HepG2 (cell line): Measurements from ENCODE around the gene SMC1A. TPM values are rescaled to one million over a fixed set of nuclear protein-coding genes. Genes with fewer than 3 reads are reported as not detected.

ENCODE experiments used
- ATAC-seq: fragments of 200-7000 bp; cut with Tn5 transposase; 3 replicates; pipeline ENCODE4 v1.9.1; 2020; ENCODE audit warnings: mild to moderate bottlenecking, moderate library complexity
- BruUV-seq: library from RNA; stranded (reverse); fragments of 400-500 nt; replicated peaks from 2 replicates; lab custom pipeline; 2021; lab: Mats Ljungman, UMichigan
- CTCF ChIA-PET: fragments of 300-600 bp; formaldehyde crosslinking; extraction: SDS; loops from one replicate; lab custom pipeline; 2021; ENCODE audit warnings: low total read pairs, inconsistent platforms, low intra/inter-chr PET ratio; lab: Yijun Ruan, JAX
- POLR2A ChIA-PET: fragments of 350-600 bp; sonication (Branson Sonifier 250); formaldehyde crosslinking; loops from one replicate; lab custom pipeline; 2020; ENCODE audit warnings: antibody characterized with exemption, inconsistent platforms; lab: Yijun Ruan, JAX
- DNase-seq: peaks from one replicate; pipeline ENCODE4 v3.0.0-alpha.2; 2015; ENCODE audit warnings: low spot score
- FAIRE-seq: peaks from 3 replicates; lab custom pipeline; 2011; peaks lifted over from hg19 to GRCh38; lab: Jason Lieb, UNC
- H2AFZ ChIP-seq: one replicate; pipeline ENCODE4 v1.6.1; 2011; ENCODE audit warnings: low read length, inconsistent platforms
- H3K27ac ChIP-seq: fragments of 300-600 bp; 3 replicates; pipeline ENCODE4 v1.8.0; 2011; ENCODE audit warnings: mixed run types, mild to moderate bottlenecking, mixed read lengths, low read length, inconsistent platforms; ENCODE audit not compliant: insufficient read depth; ENCODE audit errors: extremely low read length
- H3K27me3 ChIP-seq, 2 experiments: fragments of 200-600 bp in 1 of 2; 2 replicates in 1 of 2; 3 replicates in 1 of 2; pipeline versions ENCODE4 v1.6.0 to v1.8.0; 2011; ENCODE audit warnings: low read length in 2 of 2, mild to moderate bottlenecking in 2 of 2, moderate library complexity in 2 of 2, inconsistent platforms in 1 of 2; ENCODE audit not compliant: insufficient read depth in 2 of 2, control insufficient read depth in 1 of 2
- H3K36me3 ChIP-seq, 2 experiments: fragments of 200-600 bp in 1 of 2; replicated peaks in 1 of 2; 2 replicates in 1 of 2; 3 replicates in 1 of 2; pipeline versions ENCODE4 v1.5.1 to v1.8.0; 2011; ENCODE audit warnings: low read length in 2 of 2, inconsistent platforms in 1 of 2; ENCODE audit not compliant: insufficient read depth in 2 of 2, control insufficient read depth in 1 of 2
- H3K4me1 ChIP-seq: 2 replicates; pipeline ENCODE4 v1.5.1; 2012; ENCODE audit warnings: low read length, inconsistent platforms; ENCODE audit not compliant: insufficient read depth
- H3K4me2 ChIP-seq: 2 replicates; pipeline ENCODE4 v1.6.0; 2011; ENCODE audit warnings: low read depth, low read length, inconsistent platforms
- H3K4me3 ChIP-seq, 3 experiments: fragments of 200-600 bp in 1 of 3; sonication (generic), shearing (Covaris generic) in 1 of 3; replicated peaks in 1 of 3; 2 replicates each; pipeline ENCODE4 v1.5.1; 2011 to 2016; ENCODE audit warnings: low read length in 3 of 3, inconsistent platforms in 2 of 3, low read depth in 2 of 3, mild to moderate bottlenecking in 2 of 3, control low read depth in 1 of 3, mixed read lengths in 1 of 3; ENCODE audit not compliant: insufficient read depth in 1 of 3
- H3K79me2 ChIP-seq: one replicate; pipeline ENCODE4 v1.6.1; 2011; ENCODE audit warnings: low read length, inconsistent platforms; ENCODE audit not compliant: insufficient read depth
- H3K9ac ChIP-seq: 2 replicates; pipeline ENCODE4 v1.6.0; 2011; ENCODE audit warnings: mild to moderate bottlenecking, low read depth, low read length, inconsistent platforms; ENCODE audit not compliant: insufficient read depth
- H3K9me3 ChIP-seq: 2 replicates; pipeline ENCODE4 v1.5.1; 2012; ENCODE audit warnings: mild to moderate bottlenecking, low read length
- H4K20me1 ChIP-seq: 2 replicates; pipeline ENCODE4 v1.6.0; 2011; ENCODE audit warnings: inconsistent platforms, mild to moderate bottlenecking, low read length, moderate library complexity; ENCODE audit not compliant: insufficient read depth
- ZIK1 ChIP-seq: sonication (generic); formaldehyde crosslinking; IDR thresholded peaks from 2 replicates; pipeline ENCODE4 v1.5.0; 2020; ENCODE audit warnings: mild to moderate bottlenecking, low read depth, missing genetic modification reagents, borderline replicate concordance
- ZSCAN9 ChIP-seq: IDR thresholded peaks from 2 replicates; pipeline ENCODE4 v1.6.1; 2016; ENCODE audit warnings: borderline replicate concordance
- WGBS: methylation state at CpG from one replicate; pipeline ENCODE4 v1.1.6; 2017; ENCODE audit warnings: low lambda C conversion rate; 5-methylcytosine and 5-hydroxymethylcytosine counted together
- in situ Hi-C: cut with HindIII; loops from 2 replicates; pipeline ENCODE4 v1.10.0; 2017; ENCODE audit warnings: low pct_unique_long_range_greater_than_20kb; ENCODE audit not compliant: extremely low pct_ligation_motif_present
- intact Hi-C: fragments of 100-400 bp; cut with micrococcal nuclease; formaldehyde crosslinking; loops from one replicate; pipeline ENCODE4 v1.10.0; 2022; ENCODE audit not compliant: unreplicated experiment
- polyA plus RNA-seq, 8 experiments: library from polyadenylated mRNA; depleted of rRNA in 3 of 8; stranded (reverse) in 7 of 8; unstranded in 1 of 8; fragments of >200 nt; fragmentation: Illumina TruSeq in 4 of 8; extraction: Trizol in 4 of 8; gene quantifications; 2 replicates each; pipeline versions ENCODE4 v1.2.1 to v1.2.3, GENCODE V29; 2011 to 2016; ENCODE audit warnings: low read depth in 4 of 8, missing spikeins in 1 of 8, mixed read lengths in 1 of 8; ENCODE audit not compliant: insufficient read depth in 1 of 8
- total RNA-seq, 5 experiments: library from RNA; depleted of rRNA; stranded (reverse); fragments of >200 nt; fragmentation: Illumina TruSeq; extraction: Trizol; gene quantifications; 2 replicates each; pipeline ENCODE4 v1.2.3, GENCODE V29; 2016; ENCODE audit warnings: low read depth in 1 of 5
- TF ChIP-seq, protein P1 (sequence below): conservative IDR thresholded peaks from 2 replicates; pipeline ENCODE4 v1.6.1; 2018; ENCODE audit warnings: missing genetic modification reagents
- TF ChIP-seq, protein P2 (sequence below): sonication (generic); formaldehyde crosslinking; IDR thresholded peaks from 2 replicates; pipeline ENCODE4 v1.9.0; 2021; ENCODE audit warnings: missing genetic modification reagents, borderline replicate concordance
- TF ChIP-seq, protein P3 (sequence below): sonication (generic); formaldehyde crosslinking; IDR thresholded peaks from 2 replicates; pipeline ENCODE4 v1.5.0; 2020; ENCODE audit warnings: missing genetic modification reagents, mild to moderate bottlenecking, borderline replicate concordance
- TF ChIP-seq, protein P4 (sequence below): sonication (generic); formaldehyde crosslinking; IDR thresholded peaks from 2 replicates; pipeline ENCODE4 v1.8.0; 2022; ENCODE audit warnings: missing genetic modification reagents, mild to moderate bottlenecking, moderate library complexity, borderline replicate concordance
- TF ChIP-seq, protein P5 (sequence below): IDR thresholded peaks from 2 replicates; pipeline ENCODE4 v1.6.1; 2016; ENCODE audit warnings: missing biosample characterization, missing genetic modification reagents, low read depth

The SMC1A gene
- total and polyA plus RNA-seq, 2 of the 13 experiments (the other 11 are each of a cell fraction or from before 2014, with no cell fraction given): 9.4 to 46.6 TPM

DNA sequence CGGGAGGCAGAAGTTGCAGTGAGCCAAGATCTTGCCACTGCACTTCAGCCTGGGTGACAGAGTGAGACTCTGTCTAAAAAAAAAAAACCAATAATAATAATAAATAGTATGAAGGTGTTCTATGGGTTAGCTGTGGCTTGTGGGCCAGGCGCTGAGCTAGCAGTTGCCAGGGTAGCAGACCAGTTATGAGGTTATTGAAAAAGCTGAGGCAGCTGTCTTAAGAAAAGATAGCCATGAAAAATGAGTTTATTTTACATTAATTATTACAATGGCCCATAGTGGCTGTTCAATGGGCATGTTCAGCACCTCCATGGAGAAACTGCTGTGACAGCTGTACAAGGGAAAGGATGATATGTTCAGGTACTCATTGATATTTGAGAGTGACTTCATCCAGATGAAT lies 25.0 kb upstream of the SMC1A start:
- no peak overlapping the region for H2AFZ ChIP-seq
- H4K20me1 ChIP-seq: no peaks in the 10 kb centered on the region
- H3K27me3 ChIP-seq: no peaks in the 10 kb centered on the region
- no peaks in the 10 kb centered on the region for H3K36me3 ChIP-seq
- H3K4me2 ChIP-seq: no peak overlapping the region
- no peaks in the 10 kb centered on the region for H3K9me3 ChIP-seq
- TF ChIP-seq, protein P1, sequence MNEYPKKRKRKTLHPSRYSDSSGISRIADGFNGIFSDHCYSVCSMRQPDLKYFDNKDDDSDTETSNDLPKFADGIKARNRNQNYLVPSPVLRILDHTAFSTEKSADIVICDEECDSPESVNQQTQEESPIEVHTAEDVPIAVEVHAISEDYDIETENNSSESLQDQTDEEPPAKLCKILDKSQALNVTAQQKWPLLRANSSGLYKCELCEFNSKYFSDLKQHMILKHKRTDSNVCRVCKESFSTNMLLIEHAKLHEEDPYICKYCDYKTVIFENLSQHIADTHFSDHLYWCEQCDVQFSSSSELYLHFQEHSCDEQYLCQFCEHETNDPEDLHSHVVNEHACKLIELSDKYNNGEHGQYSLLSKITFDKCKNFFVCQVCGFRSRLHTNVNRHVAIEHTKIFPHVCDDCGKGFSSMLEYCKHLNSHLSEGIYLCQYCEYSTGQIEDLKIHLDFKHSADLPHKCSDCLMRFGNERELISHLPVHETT (CRISPR knock-in tag): no peak
- no peak for TF ChIP-seq ZIK1 (CRISPR knock-in tag)
- TF ChIP-seq, protein P2, sequence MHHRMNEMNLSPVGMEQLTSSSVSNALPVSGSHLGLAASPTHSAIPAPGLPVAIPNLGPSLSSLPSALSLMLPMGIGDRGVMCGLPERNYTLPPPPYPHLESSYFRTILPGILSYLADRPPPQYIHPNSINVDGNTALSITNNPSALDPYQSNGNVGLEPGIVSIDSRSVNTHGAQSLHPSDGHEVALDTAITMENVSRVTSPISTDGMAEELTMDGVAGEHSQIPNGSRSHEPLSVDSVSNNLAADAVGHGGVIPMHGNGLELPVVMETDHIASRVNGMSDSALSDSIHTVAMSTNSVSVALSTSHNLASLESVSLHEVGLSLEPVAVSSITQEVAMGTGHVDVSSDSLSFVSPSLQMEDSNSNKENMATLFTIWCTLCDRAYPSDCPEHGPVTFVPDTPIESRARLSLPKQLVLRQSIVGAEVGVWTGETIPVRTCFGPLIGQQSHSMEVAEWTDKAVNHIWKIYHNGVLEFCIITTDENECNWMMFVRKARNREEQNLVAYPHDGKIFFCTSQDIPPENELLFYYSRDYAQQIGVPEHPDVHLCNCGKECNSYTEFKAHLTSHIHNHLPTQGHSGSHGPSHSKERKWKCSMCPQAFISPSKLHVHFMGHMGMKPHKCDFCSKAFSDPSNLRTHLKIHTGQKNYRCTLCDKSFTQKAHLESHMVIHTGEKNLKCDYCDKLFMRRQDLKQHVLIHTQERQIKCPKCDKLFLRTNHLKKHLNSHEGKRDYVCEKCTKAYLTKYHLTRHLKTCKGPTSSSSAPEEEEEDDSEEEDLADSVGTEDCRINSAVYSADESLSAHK: no peak
- TF ChIP-seq, protein P3, sequence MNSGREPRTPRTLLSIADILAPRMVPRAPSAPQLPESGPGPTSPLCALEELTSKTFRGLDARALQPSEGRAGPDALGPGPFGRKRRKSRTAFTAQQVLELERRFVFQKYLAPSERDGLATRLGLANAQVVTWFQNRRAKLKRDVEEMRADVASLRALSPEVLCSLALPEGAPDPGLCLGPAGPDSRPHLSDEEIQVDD: no peak
- no peak for TF ChIP-seq ZSCAN9 (CRISPR knock-in tag)
- TF ChIP-seq, protein P4, sequence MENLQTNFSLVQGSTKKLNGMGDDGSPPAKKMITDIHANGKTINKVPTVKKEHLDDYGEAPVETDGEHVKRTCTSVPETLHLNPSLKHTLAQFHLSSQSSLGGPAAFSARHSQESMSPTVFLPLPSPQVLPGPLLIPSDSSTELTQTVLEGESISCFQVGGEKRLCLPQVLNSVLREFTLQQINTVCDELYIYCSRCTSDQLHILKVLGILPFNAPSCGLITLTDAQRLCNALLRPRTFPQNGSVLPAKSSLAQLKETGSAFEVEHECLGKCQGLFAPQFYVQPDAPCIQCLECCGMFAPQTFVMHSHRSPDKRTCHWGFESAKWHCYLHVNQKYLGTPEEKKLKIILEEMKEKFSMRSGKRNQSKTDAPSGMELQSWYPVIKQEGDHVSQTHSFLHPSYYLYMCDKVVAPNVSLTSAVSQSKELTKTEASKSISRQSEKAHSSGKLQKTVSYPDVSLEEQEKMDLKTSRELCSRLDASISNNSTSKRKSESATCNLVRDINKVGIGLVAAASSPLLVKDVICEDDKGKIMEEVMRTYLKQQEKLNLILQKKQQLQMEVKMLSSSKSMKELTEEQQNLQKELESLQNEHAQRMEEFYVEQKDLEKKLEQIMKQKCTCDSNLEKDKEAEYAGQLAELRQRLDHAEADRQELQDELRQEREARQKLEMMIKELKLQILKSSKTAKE (CRISPR knock-in tag): no peak
- TF ChIP-seq, protein P5, sequence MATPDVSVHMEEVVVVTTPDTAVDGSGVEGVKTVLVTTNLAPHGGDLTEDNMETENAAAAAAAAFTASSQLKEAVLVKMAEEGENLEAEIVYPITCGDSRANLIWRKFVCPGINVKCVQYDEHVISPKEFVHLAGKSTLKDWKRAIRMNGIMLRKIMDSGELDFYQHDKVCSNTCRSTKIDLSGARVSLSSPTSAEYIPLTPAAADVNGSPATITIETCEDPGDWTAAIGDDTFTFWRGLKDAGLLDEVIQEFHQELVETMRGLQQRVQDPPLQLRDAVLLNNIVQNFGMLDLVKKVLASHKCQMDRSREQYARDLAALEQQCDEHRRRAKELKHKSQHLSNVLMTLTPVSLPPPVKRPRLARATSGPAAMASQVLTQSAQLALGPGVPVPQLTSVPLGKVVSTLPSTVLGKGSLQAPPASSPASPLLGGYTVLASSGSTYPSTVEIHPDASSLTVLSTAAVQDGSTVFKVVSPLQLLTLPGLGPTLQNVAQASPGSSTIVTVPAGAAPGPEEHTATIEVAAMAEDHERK: no peak
- no peaks in the 10 kb centered on the region for H3K79me2 ChIP-seq
- no peak overlapping the region for H3K27ac ChIP-seq
- DNase-seq (no peak), FAIRE-seq (no peak), ATAC-seq (no peak)
- intact Hi-C loops: no loop called here
- no TSS peak for BruUV-seq
- no peak overlapping the region for H3K4me3 ChIP-seq
- WGBS: 0% methylated on average over 2 of the region's 2 CpGs
- no peaks in the 10 kb centered on the region for H3K4me1 ChIP-seq
- H3K9ac ChIP-seq: no peak overlapping the region
- in situ Hi-C loops: loop anchor here (10.0 kb wide), 1 partner anchor 133 kb away; no protein-coding TSS in a partner anchor
- CTCF ChIA-PET: interaction anchor here (2.6 kb wide), 1 partner anchor 130 kb away, joined by 10 read pairs; no protein-coding TSS in a partner anchor
- POLR2A ChIA-PET: no interaction called here
